ENCODE results near the gene ACSL4.

- TF ChIP-seq CTCF (conservative IDR thresholded peaks at IDR 0.05 in 1 of 2, IDR thresholded peaks at IDR 0.05 in 1 of 2; ENCODE audit: low read depth in 1 of 2, low read length in 2 of 2) (no peak), EZH2 (IDR thresholded peaks at IDR 0.05; ENCODE audit: low read length, missing control alignments) (no peak)
Observed at GRCh38 chrX:109679820-109680219, 53.2 kb downstream of the ACSL4 start.

Measured in fibroblast of lung (primary cell).